Measurements from ENCODE around the gene PRDM10.

PRDM10 gene

GRCh38 chr11:129855086-129855485, 147.5 kb downstream of the PRDM10 start:
- no peaks in the 10 kb centered on the region for H3K9me3 ChIP-seq (ENCODE audit: control insufficient read depth in 1 of 2, low read length in 2 of 2)
- peaks cover 11 to 14% of the 10 kb centered on the region in 2 donors for H3K4me1 ChIP-seq (ENCODE audit: control insufficient read depth in 1 of 2, insufficient read depth in 2 of 2, low read length in 2 of 2)
- H3K27ac ChIP-seq (ENCODE audit: low read depth, low read length): no peak overlapping the region
- no peak overlapping the region for H3K4me3 ChIP-seq (ENCODE audit: low read depth in 1 of 2, low read length in 2 of 2)
- H3K9ac ChIP-seq (ENCODE audit: low read depth in 1 of 2, low read length in 2 of 2): no peak overlapping the region
- H3K27me3 ChIP-seq (ENCODE audit: control insufficient read depth in 1 of 2, insufficient read depth in 2 of 2, low read length in 2 of 2): no peaks in the 10 kb centered on the region
- peaks cover 35 to 70% of the 10 kb centered on the region in 2 donors for H3K36me3 ChIP-seq (ENCODE audit: control insufficient read depth in 1 of 2, insufficient read depth in 2 of 2, low read length in 2 of 2)

- Histone ChIP-seq H3K4me3 (ENCODE audit: low read depth in 1 of 2, low read length in 2 of 2) (no peak overlapping the region), H3K9me3 (ENCODE audit: control insufficient read depth in 1 of 2, low read length in 2 of 2) (no peaks in the 10 kb centered on the region), H3K36me3 (ENCODE audit: control insufficient read depth in 1 of 2, insufficient read depth in 2 of 2, low read length in 2 of 2) (peaks cover 35 to 67% of the 10 kb centered on the region in 2 donors), H3K4me1 (ENCODE audit: control insufficient read depth in 1 of 2, insufficient read depth in 2 of 2, low read length in 2 of 2) (peaks cover 16 to 20% of the 10 kb centered on the region in 2 donors), H3K27me3 (ENCODE audit: control insufficient read depth in 1 of 2, insufficient read depth in 2 of 2, low read length in 2 of 2) (no peaks in the 10 kb centered on the region), H3K27ac (ENCODE audit: low read depth, low read length) (no peak overlapping the region), H3K9ac (ENCODE audit: low read depth in 1 of 2, low read length in 2 of 2) (no peak overlapping the region)
Observed at GRCh38 chr11:129854232-129854805, 148.3 kb downstream of the PRDM10 start.

- Histone ChIP-seq H3K27ac (ENCODE audit: low read depth, low read length) (no peak overlapping the region), H3K9ac (ENCODE audit: low read depth in 1 of 2, low read length in 2 of 2) (no peak overlapping the region), H3K4me3 (ENCODE audit: low read depth in 1 of 2, low read length in 2 of 2) (no peak overlapping the region)
Observed at GRCh38 chr11:129853518-129854231, 149.0 kb downstream of the PRDM10 start.

DNA sequence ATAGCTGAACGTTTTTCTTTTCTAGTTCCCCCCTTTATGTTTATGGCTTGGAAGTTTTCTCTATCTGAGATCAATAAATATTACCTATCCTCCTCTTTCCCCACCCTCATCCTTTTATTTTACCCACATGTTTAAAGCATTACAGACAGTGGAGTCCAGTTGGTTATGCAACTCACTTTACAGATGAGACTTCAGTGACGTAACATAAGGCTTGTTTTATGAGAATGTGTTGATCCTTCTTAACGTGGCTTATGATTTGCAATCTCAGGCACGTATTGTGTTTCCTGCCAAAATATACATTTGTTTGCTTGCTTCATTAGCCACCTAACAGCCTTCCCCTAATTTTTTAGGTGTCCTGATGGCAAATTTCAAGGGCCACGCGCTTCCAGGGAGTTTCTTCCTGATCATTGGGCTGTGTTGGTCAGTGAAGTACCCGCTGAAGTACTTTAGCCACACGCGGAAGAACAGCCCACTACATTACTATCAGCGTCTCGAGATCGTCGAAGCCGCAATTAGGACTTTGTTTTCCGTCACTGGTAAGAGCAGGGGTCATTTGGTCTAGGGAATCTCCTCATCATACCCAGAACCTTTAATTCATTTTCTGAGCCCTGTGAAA, 150.4 kb downstream of the PRDM10 start:
- H3K27ac ChIP-seq (ENCODE audit: low read depth, low read length): no peak overlapping the region
- peaks cover 25 to 48% of the 10 kb centered on the region in 2 donors for H3K36me3 ChIP-seq (ENCODE audit: control insufficient read depth in 1 of 2, insufficient read depth in 2 of 2, low read length in 2 of 2)
- H3K4me1 ChIP-seq (ENCODE audit: control insufficient read depth in 1 of 2, insufficient read depth in 2 of 2, low read length in 2 of 2): peaks cover 22 to 26% of the 10 kb centered on the region in 2 donors
- H3K4me3 ChIP-seq (ENCODE audit: low read depth in 1 of 2, low read length in 2 of 2): no peak overlapping the region
- H3K9ac ChIP-seq (ENCODE audit: low read depth in 1 of 2, low read length in 2 of 2): no peak overlapping the region
- no peaks in the 10 kb centered on the region for H3K27me3 ChIP-seq (ENCODE audit: control insufficient read depth in 1 of 2, insufficient read depth in 2 of 2, low read length in 2 of 2)
- H3K9me3 ChIP-seq (ENCODE audit: control insufficient read depth in 1 of 2, low read length in 2 of 2): no peaks in the 10 kb centered on the region

More at GRCh38 chr11:129853518-129854231, 149.0 kb downstream of the PRDM10 start:
- no peaks in the 10 kb centered on the region for H3K9me3 ChIP-seq (ENCODE audit: control insufficient read depth in 1 of 2, low read length in 2 of 2)
- H3K27me3 ChIP-seq (ENCODE audit: control insufficient read depth in 1 of 2, insufficient read depth in 2 of 2, low read length in 2 of 2): no peaks in the 10 kb centered on the region
- H3K36me3 ChIP-seq (ENCODE audit: control insufficient read depth in 1 of 2, insufficient read depth in 2 of 2, low read length in 2 of 2): peaks cover 33 to 62% of the 10 kb centered on the region in 2 donors
- H3K4me1 ChIP-seq (ENCODE audit: control insufficient read depth in 1 of 2, insufficient read depth in 2 of 2, low read length in 2 of 2): peaks cover 21 to 22% of the 10 kb centered on the region in 2 donors

All from duodenal mucosa (tissue), 2 donors.